T-helper 2 cell (primary cell): ENCODE measurements around the gene CCDC12.

Source experiments
- DNase-seq, 5 experiments: peaks; one replicate each; pipeline versions ENCODE4 v3.0.0 to v3.0.0-alpha.2; 2012 to 2022

The CCDC12 gene

DNA sequence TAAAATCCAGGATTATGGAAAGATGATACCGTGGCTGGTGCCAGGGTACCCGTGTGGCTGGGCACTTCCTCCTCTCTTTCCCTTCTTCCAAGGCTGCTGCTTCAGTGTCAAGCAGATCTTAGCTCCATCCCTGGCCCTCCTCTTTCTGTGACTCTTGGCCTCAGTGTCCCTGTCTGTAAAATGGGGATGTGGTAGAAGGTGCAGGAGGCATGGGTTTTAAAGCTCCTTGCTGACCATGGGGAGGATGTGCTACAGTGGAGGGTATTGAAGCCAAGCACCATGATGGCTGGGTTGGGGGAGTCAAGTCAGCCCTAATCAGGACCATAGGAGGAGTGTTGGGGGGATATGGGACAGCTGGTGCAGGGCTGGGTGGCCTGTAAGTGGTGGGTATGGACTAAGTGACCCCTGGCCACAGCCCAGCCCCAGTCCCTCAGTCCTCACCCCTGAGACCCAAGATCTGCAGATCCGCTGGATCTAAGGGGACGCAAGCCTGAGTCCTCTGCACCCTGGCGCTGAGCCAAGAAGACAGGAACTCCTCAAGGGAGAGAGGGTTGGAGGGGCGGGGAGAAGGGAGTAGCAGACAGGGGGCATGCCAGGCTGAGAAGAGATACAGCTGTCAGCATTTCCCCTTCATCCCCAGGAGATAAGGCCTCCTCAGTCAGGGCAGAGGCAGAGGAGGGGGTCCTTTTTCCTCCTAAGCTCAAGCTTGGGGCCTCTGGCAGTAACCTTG is 87.0 kb downstream of the CCDC12 start:
- no peak for DNase-seq

DNA sequence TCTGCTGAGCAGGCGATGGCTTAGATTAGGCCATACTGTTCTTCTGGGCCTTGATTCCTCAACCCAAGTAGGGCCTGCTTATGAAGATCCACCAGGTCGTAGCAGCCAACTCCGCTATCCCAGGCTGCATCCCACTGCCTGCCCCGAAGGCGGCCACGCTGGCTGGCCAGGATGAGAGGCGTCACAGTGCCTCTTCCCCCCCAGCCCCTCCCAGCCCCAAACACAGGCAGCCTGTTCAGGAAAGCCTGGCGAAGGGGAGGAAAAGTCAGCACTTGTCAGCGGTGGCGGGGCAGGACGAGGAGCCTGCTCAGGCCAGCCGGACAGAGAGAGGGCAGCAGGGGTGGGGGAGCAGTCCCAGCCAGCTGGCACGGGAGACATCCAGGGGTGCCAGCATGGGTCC is 87.8 kb downstream of the CCDC12 start:
- no peak for DNase-seq

DNA sequence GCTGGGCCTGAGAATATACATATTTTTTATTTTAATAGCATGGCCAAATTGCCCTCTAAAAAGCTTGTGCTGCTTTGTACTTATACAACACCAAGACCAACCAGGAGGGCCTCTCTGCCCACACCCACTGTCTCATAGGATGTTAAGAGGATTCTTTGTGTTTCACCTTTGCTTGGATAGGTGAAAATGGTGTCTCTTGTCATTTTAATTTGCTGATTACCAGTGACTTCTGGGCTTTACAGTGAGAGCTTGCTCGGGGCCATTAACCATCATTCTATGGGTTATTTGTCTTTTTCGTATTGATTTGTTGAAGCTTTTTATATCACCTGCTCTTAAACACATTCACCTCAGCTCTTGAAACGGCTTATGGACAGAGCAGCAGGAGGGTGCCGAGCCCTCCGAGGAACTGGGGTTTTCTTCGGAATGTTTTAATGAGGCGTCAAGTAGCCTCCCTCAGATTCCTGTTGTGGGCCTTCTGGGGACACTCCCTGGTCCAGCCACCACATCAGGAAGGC is 88.5 kb downstream of the CCDC12 start:
- no peak for DNase-seq

DNA sequence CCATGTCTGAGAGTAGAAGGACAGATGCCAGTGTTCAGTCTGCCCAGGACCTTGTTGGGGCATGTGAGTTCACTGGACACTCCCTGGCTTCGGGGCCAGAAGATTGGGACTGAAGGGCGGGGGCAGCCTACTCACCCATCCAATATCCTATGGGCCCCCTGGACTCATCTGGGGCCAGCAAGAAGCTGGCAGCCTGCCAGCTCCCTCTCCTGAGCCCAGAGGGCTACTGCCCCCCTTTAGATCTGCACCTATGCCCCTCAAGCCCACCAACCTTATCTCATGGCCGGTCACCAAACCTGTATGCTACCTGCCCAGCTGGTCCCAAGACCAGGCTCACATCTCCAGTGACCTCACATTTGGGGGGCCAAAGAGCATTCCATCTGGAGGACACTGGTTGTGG is 90.9 kb downstream of the CCDC12 start:
- no peak for DNase-seq

DNA sequence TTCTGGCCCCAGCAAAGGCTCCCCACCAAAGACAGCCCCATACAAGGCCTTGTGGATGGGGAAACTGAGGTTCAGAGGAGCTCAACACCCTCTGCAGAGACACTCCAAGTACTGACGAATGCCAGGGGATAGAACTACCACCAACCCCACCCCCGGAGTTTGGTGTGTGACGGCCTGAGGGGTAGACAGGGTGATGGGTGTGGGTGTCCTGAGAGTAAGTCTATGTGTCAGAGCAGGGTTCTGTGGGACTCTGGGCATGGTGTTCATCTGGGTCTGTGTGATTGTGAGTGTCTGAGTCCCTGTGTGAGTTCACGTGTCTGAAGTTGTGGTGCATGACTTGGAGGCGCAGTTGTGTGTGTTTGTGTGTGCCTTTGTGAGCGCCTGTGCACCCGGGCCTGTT is 91.6 kb downstream of the CCDC12 start:
- no peak for DNase-seq

DNA sequence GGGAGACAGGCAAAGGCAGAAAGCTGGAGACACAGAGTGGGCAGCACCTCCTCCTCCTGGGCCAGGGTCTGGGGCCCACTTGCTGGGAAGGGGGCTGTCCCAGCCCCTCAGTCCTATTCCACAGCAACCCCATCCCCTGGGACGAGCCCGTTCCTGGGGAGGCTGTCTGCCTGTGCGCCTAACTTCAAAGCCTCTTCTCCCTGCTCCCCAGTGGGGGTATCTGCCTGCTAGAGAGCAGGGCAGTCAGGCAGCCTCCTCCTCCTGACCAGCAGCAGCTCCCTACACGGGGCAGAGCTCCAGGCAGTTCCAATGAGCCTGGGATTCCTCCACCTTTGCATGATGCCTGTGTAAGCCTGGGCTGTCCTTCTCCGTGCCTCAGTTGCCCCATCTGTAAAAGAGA is 92.1 kb downstream of the CCDC12 start:
- no peak for DNase-seq

DNA sequence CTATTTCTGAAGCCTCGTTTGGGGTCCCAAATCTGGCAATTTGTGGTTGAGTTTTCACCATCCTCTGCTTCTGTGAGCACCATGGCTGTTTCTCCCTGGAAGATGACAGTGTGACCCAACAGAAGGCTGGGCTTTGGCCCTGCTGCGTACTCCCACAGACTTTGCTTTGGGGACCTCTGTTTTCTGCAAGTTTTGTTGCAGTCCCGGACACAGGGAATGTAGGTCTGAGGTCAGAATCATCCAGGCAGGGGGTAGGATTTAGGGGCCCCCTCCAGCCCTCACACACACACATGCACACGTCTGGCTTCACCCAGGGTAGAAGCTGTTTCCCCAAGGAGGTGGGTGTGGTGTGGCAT is 92.7 kb downstream of the CCDC12 start:
- no peak for DNase-seq

DNA sequence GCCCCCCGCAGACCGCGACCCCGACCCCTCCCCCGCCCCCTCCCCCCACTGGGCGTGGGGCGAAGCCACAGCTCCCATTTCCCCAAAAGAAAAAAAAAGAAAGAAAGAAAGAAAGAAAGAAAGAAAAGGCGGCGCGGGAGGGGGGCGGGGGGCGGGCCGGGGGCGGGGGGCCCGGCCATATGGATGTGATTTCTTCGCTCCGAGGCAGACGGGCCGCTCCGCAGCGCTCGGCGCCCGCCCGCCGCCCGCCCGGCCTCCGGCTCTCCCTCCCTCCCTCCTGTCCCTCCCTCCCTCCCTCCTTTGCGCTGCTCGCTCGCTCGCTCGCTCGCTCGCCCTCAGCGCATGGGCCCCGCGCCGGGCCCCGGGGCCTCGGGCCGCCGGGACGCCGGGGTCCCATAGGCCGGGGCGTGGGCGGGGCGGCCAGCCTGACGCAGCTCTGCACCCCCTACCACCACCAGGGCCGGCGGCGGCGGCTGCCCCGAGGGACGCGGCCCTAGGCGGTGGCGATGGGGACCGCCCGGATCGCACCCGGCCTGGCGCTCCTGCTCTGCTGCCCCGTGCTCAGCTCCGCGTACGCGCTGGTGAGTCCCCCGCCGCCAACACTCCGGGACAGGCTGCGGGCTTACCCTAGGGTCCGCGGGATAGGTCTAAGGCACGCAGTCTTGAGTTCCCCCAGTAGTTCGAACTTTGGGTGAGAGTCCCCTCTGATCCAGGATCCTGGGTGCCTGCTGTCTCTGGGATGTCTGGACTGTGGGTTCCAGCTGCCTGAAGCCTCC is 93.3 kb downstream of the CCDC12 start:
- peak in 1 of 5 experiments; percentile 45 for DNase-seq

DNA sequence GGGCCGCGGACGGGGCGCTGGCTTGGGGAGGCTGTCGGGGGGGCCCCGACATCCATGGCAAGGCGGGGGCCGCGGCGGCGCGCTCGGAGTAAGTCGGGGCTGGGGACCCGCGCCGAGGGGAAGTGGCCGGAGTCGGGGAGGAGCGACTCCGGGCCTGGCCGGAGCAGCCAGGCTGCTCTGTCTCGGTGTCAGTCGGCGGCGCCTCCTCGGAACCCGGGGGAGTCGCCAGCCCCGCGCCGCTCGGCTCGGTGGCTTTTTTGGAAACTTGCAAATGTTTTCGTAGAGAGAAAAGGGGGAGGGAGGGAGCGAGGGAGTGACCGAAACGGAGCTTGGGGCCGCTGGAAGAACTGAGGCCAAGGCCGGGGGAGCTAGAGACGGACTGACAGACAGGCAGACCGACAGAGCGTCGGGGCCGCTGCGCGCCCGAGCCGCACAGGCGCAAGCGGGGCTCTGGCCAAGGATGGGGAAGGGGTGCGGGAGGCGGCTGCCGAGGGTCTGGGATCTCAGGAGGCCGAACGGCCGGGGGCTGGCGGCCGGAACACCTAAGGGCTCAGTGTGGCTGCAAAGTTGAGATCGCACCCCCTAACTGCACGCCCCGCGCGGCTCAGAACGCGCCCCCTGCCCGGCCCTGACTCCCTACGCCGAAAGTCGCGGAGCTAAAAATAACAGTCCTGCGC is 94.0 kb downstream of the CCDC12 start:
- DNase-seq: no peak

DNA sequence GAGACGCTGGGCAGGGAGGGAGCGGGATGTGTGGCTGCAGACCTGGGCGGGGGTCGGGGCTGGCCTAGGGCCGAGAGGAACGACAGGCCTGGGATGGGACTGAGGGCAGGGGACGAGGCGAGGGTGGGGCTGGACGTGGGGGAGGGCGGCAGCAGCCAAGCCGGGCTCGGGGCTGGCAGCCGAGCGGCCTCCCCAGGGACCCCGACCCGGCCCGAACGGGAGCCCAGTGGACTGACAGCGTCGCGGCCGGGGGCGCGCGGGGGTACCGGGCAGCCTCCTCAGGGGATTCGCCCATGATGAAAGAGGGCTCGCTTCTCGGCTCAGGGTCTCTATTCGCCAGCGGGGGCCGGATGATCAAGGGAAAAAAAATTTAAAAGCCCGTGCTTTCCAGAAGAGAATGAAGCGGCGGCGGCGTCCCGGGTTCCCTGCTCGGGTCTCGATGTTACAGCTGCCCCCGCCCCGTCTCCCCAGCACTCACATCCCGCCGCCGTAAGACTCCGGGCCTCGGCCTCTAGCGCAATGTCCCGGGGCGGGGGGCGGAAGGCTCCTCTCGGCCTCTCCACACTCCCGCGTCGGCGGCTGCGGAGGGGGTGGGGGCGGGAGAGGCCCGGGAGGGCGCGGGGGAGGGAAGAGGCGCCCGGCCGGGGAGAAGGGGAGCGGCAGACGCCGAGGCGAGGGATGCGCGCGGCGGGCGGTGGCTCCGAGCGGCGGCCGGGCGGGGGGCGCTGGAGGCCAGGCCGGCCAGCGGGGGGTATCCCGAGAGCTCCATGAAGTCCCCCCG is 94.8 kb downstream of the CCDC12 start:
- no peak for DNase-seq

DNA sequence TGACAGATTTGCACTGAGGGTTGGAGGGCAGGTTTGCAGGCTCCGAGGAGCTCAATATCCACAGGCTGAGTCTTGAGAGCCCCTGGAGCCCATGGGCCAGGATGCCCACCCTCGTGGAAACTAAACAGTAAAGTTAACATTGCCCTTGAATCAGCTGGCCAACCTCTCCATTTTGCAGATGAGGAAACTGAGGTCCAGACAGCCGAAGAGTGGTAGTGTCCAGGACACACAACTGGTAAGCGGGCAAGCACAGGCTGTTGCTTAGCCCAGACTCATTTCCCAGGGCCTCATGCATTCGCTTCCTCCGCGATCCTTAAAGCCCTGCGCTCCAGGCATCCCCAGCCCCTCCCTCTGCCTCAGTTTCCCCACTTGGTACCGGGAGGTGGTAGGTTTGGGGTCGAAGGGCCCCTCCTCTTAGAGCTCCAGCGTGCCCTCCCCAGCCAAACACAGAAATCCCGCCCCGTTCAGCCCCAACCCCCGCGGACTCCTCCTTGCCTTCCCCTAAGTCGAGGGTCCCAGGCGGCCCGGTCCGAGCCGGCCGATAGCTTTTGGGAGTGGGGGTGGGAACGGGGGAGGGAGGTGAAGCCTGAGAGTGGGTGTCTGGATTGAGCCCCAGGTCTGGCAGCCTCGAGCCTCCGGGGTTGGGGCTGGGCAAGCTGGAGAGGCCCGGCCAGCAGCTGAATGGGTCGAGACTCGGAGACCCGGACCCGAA is 95.5 kb downstream of the CCDC12 start:
- no peak for DNase-seq

DNA sequence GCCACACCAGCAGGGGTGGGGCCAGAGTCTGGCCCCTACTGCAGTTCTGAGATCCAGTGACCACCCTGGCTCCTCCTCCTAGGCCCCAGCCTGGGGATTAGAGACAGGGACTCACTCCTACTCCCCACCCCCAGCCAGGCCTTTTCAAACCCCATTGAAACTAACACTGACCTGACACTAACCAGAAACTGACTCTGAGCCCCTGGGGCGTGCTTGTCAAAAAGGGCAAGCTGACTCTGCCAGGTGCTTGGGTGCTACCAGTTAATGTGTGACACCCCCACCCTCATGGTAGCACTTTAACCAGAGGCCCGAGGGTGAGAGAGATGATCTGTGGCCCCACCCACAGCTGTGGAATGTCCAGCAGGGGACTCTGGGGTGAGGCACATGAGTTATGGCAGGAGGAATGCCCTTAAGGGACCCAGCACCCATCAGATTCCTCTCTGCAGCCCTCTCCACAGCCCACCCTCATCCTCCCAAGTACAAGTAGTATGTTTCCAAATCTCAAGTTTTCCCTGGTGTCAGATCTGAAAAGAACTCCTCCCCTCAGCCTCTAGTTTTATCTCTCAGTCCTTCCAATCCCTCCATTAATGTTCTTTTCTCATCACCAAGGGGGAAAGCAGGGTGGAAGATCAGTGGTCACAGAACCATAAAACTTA is 97.6 kb downstream of the CCDC12 start:
- no peak for DNase-seq

DNA sequence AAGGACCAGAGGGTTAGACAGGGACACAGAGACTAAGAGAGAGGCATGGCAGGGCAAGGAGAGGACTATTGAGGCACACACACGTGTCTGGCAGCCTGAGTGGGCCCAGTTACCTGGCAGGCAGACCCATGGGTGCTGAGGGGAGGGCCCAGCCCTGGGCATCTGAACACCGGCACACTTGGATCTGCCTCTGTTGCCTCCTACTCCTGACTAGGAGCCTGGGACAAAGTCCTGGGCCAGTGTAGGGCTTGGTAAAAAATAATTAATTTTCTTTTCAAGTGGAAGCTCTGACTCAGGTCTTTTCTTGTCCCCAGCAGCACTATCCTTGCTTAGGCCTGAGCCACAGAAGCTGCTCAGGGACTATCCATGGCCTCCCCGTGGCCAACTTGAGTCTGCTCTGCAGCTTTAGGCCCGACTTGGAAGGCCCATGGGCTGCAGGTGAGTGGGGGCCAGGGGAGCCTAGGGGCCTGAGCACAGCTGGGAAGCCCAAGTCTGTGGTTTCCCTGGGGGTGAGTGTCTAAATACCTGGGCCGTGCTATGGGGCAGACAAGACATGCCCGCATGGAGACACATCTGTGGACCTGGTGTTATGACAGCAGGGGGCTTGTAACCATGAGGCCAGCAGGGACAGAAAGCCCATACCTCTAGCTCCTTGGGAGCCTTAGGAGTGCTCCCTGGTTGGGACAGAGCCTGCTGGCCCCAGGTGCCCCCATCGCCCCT is 99.0 kb downstream of the CCDC12 start, which contains the start of gene PTH1R:
TSS of gene PTH1R (plus strand) at position 316 of the 720 bp plus-strand sequence. CDS start 5,839 bp downstream, outside the sequence.
- no peak for DNase-seq

DNA sequence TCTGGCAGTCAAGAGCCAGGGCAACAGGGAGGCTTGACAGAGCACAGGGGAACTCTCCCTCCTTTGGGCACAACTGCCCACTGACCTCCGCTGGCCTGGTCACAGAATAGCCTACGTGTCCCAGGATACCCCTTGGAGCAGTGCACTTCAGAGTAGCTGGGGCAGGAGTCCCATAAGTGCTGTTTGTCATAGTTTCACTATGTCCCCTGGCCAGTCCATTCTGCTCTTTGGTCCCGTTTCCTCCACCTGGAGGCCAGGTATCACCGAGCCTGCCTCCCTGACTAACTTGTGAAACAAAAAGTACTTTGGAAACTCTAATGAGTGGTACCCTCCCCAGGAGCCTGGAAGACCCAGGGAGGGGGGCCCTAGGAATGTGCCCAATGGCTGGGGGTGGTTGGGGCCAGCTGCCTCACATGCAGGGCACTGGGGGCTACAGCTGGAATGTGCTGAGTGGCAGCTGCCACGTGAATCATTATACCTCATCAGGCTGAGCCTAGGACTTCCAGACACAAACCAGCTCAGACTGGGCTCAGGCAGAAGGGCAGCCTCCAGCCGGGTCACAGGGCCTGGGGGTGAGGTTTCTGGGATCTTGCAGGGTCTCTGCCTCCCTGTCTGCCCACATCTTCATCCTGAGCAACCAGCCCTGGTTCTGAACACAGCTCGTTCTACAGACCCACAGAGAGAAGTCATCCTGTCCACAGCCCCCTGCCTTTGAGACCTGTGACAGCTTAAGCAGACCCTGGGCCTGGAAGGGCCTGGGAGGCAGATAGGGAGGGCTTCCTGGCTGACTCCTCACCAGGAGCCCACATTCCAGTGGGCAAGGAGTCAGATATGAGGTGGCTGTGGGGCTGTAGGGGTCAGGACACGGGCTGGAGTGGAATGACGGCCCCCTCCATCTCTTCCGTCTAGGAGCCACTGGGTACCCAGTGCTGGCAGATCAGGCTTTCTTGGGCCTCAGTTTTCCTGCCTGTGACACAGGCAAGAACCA is 99.9 kb downstream of the CCDC12 start:
- DNase-seq: no peak

DNA sequence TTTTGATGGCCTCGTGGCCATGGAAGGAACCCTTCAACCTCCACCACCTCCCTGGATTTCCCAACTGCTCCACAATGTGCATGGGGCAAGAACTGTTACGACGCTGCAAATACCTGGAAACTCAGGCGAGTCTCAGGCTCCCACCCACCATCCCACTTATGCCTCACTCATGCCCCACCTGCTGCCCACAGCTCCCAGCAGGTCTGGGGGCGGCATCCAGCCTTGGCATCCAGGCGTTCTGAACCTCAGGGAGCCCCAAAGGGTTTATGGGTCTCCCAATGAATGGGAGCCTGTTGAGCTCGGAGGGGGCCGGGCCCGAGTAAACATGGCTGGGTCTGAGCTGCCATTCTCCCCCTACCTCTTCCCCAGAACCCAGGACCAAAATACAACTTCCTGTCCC is 101.0 kb downstream of the CCDC12 start:
- no peak for DNase-seq

DNA sequence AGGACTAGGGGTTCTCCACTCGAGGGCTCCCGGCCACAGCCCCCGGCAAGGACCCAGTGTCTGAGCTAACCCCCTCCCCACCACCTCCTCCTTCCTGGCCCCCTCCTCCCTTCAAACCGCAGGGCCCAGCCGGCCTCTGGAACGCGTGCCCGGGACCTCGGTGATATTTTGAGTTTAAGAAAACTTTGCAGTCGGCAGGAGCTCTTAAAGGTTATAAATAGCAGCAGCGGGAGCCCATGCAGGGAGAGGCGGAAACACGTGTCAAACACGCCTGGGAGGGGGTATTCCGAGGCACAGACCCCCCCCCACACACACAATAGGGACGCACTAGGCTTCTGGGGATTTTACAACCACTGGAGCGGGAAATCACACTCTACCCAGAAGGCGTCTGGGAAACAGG is 102.1 kb downstream of the CCDC12 start:
- no peak for DNase-seq

DNA sequence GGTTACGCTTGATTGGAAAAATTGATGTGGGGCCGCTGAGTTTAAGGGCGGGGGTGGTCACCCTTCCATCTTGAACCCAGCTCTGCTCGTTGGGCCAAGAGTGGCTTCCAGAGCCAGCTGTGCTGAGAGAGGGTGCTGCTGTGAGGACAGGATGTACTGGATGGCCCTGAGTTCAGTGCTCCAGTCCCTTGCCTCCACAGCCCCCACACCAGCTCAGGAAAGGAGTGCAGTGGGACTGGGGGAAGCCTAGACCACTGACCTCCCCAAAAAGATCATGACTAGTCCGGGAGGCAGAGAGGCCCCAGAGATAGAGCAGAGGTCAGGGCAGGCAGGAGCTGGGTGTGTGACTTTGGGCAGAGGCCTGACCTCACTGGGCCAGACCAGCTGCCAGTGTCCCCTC is 103.0 kb downstream of the CCDC12 start:
- no peak for DNase-seq
